ENCODE results near the gene SLC26A11.
A peak's percentile ranks its signal among the peaks of the same experiment; 100 is the strongest.
"Not testable (repeated sequence)": the region's sequence is repeated elsewhere in the genome, so short reads cannot be mapped to it uniquely, and the experiment has no call there.

SLC26A11 gene

GRCh38 chr17:80195671-80196529 lies 24.3 kb upstream of the SLC26A11 start:
- TF ChIP-seq CTCF (conservative IDR thresholded peaks at IDR 0.05; ENCODE audit: low read depth, low read length): peak; percentile 89
- no peak for DNase-seq (ENCODE audit: low read depth)
- H3K4me3 ChIP-seq (ENCODE audit: low read length): no peak overlapping the region

GRCh38 chr17:80196652-80197051 lies 23.6 kb upstream of the SLC26A11 start:
- DNase-seq (ENCODE audit: low read depth): no peak
- no peak for TF ChIP-seq CTCF (conservative IDR thresholded peaks at IDR 0.05; ENCODE audit: low read depth, low read length)

GRCh38 chr17:80198144-80198661 lies 22.0 kb upstream of the SLC26A11 start:
- no peak for DNase-seq (ENCODE audit: low read depth)
- TF ChIP-seq CTCF (conservative IDR thresholded peaks at IDR 0.05; ENCODE audit: low read depth, low read length): no peak

More at GRCh38 chr17:80196652-80197051, 23.6 kb upstream of the SLC26A11 start:
- H3K4me3 ChIP-seq (ENCODE audit: low read length): no peak overlapping the region

GRCh38 chr17:80199295-80199694 lies 20.9 kb upstream of the SLC26A11 start:
- not testable (repeated sequence) for H3K4me3 ChIP-seq (ENCODE audit: low read length); DNase-seq (ENCODE audit: low read depth)

More at GRCh38 chr17:80198144-80198661, 22.0 kb upstream of the SLC26A11 start:
- H3K4me3 ChIP-seq (ENCODE audit: low read length): no peak overlapping the region

GRCh38 chr17:80201446-80201845 lies 18.8 kb upstream of the SLC26A11 start:
- no peak for TF ChIP-seq CTCF (conservative IDR thresholded peaks at IDR 0.05; ENCODE audit: low read depth, low read length)
- no peak overlapping the region for H3K4me3 ChIP-seq (ENCODE audit: low read length)
- DNase-seq (ENCODE audit: low read depth): no peak

- TF ChIP-seq CTCF (conservative IDR thresholded peaks at IDR 0.05; ENCODE audit: low read depth, low read length): no peak
- no peak for DNase-seq (ENCODE audit: low read depth)
Measured at GRCh38 chr17:80202197-80202596, 18.0 kb upstream of the SLC26A11 start.

GRCh38 chr17:80203471-80203963 lies 16.7 kb upstream of the SLC26A11 start:
- DNase-seq (ENCODE audit: low read depth): no peak
- no peak overlapping the region for H3K4me3 ChIP-seq (ENCODE audit: low read length)
- no peak for TF ChIP-seq CTCF (conservative IDR thresholded peaks at IDR 0.05; ENCODE audit: low read depth, low read length)

More at GRCh38 chr17:80202197-80202596, 18.0 kb upstream of the SLC26A11 start:
- H3K4me3 ChIP-seq (ENCODE audit: low read length): no peak overlapping the region

All from retinal pigment epithelial cell (primary cell).